SK-N-SH (cell line): ENCODE data around the gene CHMP1B.

Experiments used
- FOXM1 ChIP-seq: IDR thresholded peaks from 2 replicates; pipeline ENCODE4 v1.4.0; 2012; ENCODE audit warnings: low read depth, mild to moderate bottlenecking
- GABPA ChIP-seq: IDR thresholded peaks from 2 replicates; pipeline ENCODE4 v1.4.0; 2012; ENCODE audit warnings: low read depth, mild to moderate bottlenecking
- POLR2AphosphoS5 ChIP-seq: IDR thresholded peaks from 2 replicates; pipeline ENCODE4 v1.6.1; 2012; ENCODE audit warnings: low read depth, low read length
- RAD21 ChIP-seq: IDR thresholded peaks from 2 replicates; pipeline ENCODE4 v1.6.1; 2012; ENCODE audit warnings: mild to moderate bottlenecking, low read length
- SIN3A ChIP-seq: IDR thresholded peaks from 2 replicates; pipeline ENCODE4 v1.6.1; 2012; ENCODE audit warnings: low read depth, mild to moderate bottlenecking, low read length, moderate library complexity, borderline replicate concordance
- TAF1 ChIP-seq: IDR thresholded peaks from 2 replicates; pipeline ENCODE4 v1.6.1; 2012; ENCODE audit warnings: low read depth, mild to moderate bottlenecking, low read length, moderate library complexity, borderline replicate concordance
- TF ChIP-seq, protein P1 (sequence below): IDR thresholded peaks from 2 replicates; pipeline ENCODE4 v1.6.1; 2012; ENCODE audit warnings: mild to moderate bottlenecking, low read depth, low read length, moderate library complexity
- TF ChIP-seq, protein P2 (sequence below): fragments of 200-600 bp; sonication (generic); IDR thresholded peaks from 2 replicates; pipeline ENCODE4 v1.6.1; 2017; ENCODE audit warnings: antibody characterized with exemption, mild to moderate bottlenecking, moderate library complexity

DNA sequence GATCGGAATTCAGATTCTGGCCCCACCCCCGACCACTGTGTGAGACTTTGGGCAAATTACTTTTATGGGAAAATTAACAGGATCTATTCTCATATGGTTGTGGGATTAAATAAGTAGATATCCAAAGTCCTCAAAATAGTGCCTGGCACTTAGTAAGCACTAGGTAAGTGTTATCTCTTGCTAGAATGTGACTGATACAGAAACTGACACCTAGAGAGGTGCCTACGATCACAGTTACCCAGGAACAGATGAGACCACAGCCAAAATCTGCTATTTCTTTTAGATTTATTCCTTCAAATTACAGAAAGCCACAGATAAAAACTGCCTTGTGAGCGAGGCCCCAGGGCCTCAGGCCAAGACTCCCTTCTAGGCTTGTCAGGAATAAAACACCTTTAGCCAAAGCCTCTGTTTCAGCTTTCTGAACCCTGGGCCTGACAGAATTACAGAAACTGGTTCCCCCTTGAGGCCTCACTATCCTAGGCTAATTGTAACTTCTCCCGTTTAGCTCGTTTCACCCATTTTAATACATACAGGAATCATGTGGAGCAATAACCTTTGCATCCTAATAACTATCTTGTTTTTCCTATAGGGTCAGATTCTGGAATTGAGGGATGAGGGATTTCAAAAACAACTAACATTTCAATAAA, 22.3 kb upstream of the CHMP1B start:
- TF ChIP-seq SIN3A (no peak), RAD21 (no peak), POLR2AphosphoS5 (no peak), FOXM1 (no peak), GABPA (no peak), TAF1 (no peak)
- TF ChIP-seq, protein P1, sequence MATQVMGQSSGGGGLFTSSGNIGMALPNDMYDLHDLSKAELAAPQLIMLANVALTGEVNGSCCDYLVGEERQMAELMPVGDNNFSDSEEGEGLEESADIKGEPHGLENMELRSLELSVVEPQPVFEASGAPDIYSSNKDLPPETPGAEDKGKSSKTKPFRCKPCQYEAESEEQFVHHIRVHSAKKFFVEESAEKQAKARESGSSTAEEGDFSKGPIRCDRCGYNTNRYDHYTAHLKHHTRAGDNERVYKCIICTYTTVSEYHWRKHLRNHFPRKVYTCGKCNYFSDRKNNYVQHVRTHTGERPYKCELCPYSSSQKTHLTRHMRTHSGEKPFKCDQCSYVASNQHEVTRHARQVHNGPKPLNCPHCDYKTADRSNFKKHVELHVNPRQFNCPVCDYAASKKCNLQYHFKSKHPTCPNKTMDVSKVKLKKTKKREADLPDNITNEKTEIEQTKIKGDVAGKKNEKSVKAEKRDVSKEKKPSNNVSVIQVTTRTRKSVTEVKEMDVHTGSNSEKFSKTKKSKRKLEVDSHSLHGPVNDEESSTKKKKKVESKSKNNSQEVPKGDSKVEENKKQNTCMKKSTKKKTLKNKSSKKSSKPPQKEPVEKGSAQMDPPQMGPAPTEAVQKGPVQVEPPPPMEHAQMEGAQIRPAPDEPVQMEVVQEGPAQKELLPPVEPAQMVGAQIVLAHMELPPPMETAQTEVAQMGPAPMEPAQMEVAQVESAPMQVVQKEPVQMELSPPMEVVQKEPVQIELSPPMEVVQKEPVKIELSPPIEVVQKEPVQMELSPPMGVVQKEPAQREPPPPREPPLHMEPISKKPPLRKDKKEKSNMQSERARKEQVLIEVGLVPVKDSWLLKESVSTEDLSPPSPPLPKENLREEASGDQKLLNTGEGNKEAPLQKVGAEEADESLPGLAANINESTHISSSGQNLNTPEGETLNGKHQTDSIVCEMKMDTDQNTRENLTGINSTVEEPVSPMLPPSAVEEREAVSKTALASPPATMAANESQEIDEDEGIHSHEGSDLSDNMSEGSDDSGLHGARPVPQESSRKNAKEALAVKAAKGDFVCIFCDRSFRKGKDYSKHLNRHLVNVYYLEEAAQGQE = no peak
- TF ChIP-seq, protein P2, sequence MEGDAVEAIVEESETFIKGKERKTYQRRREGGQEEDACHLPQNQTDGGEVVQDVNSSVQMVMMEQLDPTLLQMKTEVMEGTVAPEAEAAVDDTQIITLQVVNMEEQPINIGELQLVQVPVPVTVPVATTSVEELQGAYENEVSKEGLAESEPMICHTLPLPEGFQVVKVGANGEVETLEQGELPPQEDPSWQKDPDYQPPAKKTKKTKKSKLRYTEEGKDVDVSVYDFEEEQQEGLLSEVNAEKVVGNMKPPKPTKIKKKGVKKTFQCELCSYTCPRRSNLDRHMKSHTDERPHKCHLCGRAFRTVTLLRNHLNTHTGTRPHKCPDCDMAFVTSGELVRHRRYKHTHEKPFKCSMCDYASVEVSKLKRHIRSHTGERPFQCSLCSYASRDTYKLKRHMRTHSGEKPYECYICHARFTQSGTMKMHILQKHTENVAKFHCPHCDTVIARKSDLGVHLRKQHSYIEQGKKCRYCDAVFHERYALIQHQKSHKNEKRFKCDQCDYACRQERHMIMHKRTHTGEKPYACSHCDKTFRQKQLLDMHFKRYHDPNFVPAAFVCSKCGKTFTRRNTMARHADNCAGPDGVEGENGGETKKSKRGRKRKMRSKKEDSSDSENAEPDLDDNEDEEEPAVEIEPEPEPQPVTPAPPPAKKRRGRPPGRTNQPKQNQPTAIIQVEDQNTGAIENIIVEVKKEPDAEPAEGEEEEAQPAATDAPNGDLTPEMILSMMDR = no peak
